HK-2 (cell line): ENCODE measurements around the gene DHRSX.
"Not testable (repeated sequence)": the region's sequence is repeated elsewhere in the genome, so short reads cannot be mapped to it uniquely, and the experiment has no call there.

Source experiments
- DNase-seq: peaks from one replicate; pipeline ENCODE4 v3.0.0-alpha.2; 2018; ENCODE audit not compliant: unreplicated experiment

The DHRSX gene

GRCh38 chrX:2425286-2426071 lies 75.3 kb downstream of the DHRSX start:
- DNase-seq: peak; percentile 13

GRCh38 chrX:2424317-2424716 lies 76.5 kb downstream of the DHRSX start:
- no peak for DNase-seq

- no peak for DNase-seq
Measured at GRCh38 chrX:2423899-2424298, 76.9 kb downstream of the DHRSX start.

GRCh38 chrX:2423282-2423681 lies 77.5 kb downstream of the DHRSX start:
- peak; percentile 54 for DNase-seq

- DNase-seq: not testable (repeated sequence)
Measured at GRCh38 chrX:2419418-2419817, 81.4 kb downstream of the DHRSX start.

GRCh38 chrX:2418000-2418399 lies 82.8 kb downstream of the DHRSX start:
- DNase-seq: no peak

GRCh38 chrX:2416851-2417604 lies 83.7 kb downstream of the DHRSX start:
- DNase-seq: no peak

- DNase-seq: no peak
Measured at GRCh38 chrX:2414384-2414783, 86.4 kb downstream of the DHRSX start.

GRCh38 chrX:2413969-2414368 lies 86.8 kb downstream of the DHRSX start:
- no peak for DNase-seq

GRCh38 chrX:2412131-2412530 lies 88.6 kb downstream of the DHRSX start:
- DNase-seq: no peak

- DNase-seq: no peak
Measured at GRCh38 chrX:2410279-2411020, 90.3 kb downstream of the DHRSX start.

GRCh38 chrX:2409796-2410195 lies 91.0 kb downstream of the DHRSX start:
- DNase-seq: no peak

GRCh38 chrX:2408856-2409255 lies 91.9 kb downstream of the DHRSX start:
- no peak for DNase-seq

GRCh38 chrX:2406891-2407518 lies 93.8 kb downstream of the DHRSX start:
- DNase-seq: no peak

GRCh38 chrX:2404776-2405175 lies 96.0 kb downstream of the DHRSX start:
- DNase-seq: no peak

- DNase-seq: no peak
Measured at GRCh38 chrX:2402361-2402690, 98.5 kb downstream of the DHRSX start.

- no peak for DNase-seq
Measured at GRCh38 chrX:2401590-2402360, 99.0 kb downstream of the DHRSX start.

- DNase-seq: no peak
Measured at GRCh38 chrX:2401201-2401589, 99.6 kb downstream of the DHRSX start.

GRCh38 chrX:2398064-2398656 lies 102.6 kb downstream of the DHRSX start:
- DNase-seq: no peak

- DNase-seq: no peak
Measured at GRCh38 chrX:2397229-2398063, 103.3 kb downstream of the DHRSX start.
